Peyer's patch (tissue), 4 donors: ENCODE data around the gene SYNGAP1.

ENCODE experiments used
- CTCF ChIP-seq, 6 experiments: fragments of 450-650 bp in 4 of 6; fragments of 200-600 bp in 2 of 6; sonication (generic) in 1 of 6; IDR thresholded peaks; one replicate each; pipeline ENCODE4 v1.5.1; 2017 to 2019; ENCODE audit warnings: antibody characterized with exemption in 6 of 6, mild to moderate bottlenecking in 3 of 6, moderate library complexity in 1 of 6
- POLR2A ChIP-seq, 2 donors: fragments of 450-650 bp; IDR thresholded peaks; one replicate each; pipeline ENCODE4 v1.5.1; 2017; ENCODE audit warnings: antibody characterized with exemption in 2 of 2, mild to moderate bottlenecking in 2 of 2, moderate library complexity in 2 of 2

DNA sequence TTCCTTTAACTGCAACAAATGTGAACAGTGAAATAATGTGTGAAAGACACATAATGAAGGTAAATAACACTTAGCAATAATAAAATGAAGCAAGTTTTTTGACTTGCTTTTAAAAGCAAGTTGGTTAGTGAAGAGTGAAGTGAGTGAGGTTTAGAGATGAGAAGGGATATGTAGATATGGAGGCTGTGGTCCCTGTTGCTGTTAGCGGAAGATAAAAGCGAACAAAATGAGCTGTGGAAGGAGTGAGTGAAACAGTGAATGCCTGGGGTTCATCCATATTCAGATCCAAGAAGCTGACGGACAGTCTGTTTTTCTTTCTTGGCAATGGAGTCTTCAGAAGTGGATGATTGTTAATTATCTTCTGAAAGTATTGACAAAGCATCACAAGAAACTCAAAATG is 58.0 kb downstream of the SYNGAP1 start:
- TF ChIP-seq CTCF (IDR thresholded peaks at IDR 0.05) (no peak), POLR2A (IDR thresholded peaks at IDR 0.05) (no peak)
